SH-SY5Y (cell line): ENCODE data around the gene CRACDL.

Experiments
- GATA2 ChIP-seq: IDR thresholded peaks from 2 replicates; pipeline ENCODE4 v1.6.1; 2011; ENCODE audit warnings: mild to moderate bottlenecking, low read depth, low read length
- GATA3 ChIP-seq: IDR thresholded peaks from 2 replicates; pipeline ENCODE4 v1.6.1; 2011; ENCODE audit warnings: low read depth, mild to moderate bottlenecking, low read length, moderate library complexity

Gene CRACDL

GRCh38 chr2:98775146-98775986 is 160.7 kb downstream of the CRACDL start:
- TF ChIP-seq GATA2 (no peak), GATA3 (no peak)

- no peak for TF ChIP-seq GATA3
- no peak for TF ChIP-seq GATA2
These were observed 162.1 kb downstream of the CRACDL start for GRCh38 chr2:98773907-98774306.

- TF ChIP-seq GATA3 = no peak
These were observed 162.9 kb downstream of the CRACDL start for GRCh38 chr2:98773169-98773568.

- TF ChIP-seq GATA2 (no peak), GATA3 (no peak)
These were observed 163.5 kb downstream of the CRACDL start for GRCh38 chr2:98772536-98772935.

GRCh38 chr2:98771721-98772524 is 164.1 kb downstream of the CRACDL start:
- no peak for TF ChIP-seq GATA2
- TF ChIP-seq GATA3 = no peak

GRCh38 chr2:98771264-98771663 is 164.8 kb downstream of the CRACDL start:
- no peak for TF ChIP-seq GATA2
- no peak for TF ChIP-seq GATA3

GRCh38 chr2:98769784-98770183 is 166.2 kb downstream of the CRACDL start:
- TF ChIP-seq GATA3 (no peak), GATA2 (no peak)

- TF ChIP-seq GATA2 = no peak
These were observed 166.9 kb downstream of the CRACDL start for GRCh38 chr2:98769114-98769476.

- TF ChIP-seq GATA2 (no peak), GATA3 (no peak)
These were observed 167.5 kb downstream of the CRACDL start for GRCh38 chr2:98768384-98769113.

- TF ChIP-seq GATA2 (no peak), GATA3 (no peak)
These were observed 171.5 kb downstream of the CRACDL start for GRCh38 chr2:98764499-98764898.

GRCh38 chr2:98763209-98763951 is 172.6 kb downstream of the CRACDL start:
- TF ChIP-seq GATA2 = no peak
- no peak for TF ChIP-seq GATA3

- no peak for TF ChIP-seq GATA2
- TF ChIP-seq GATA3 = no peak
These were observed 174.1 kb downstream of the CRACDL start for GRCh38 chr2:98761909-98762308.

GRCh38 chr2:98761267-98761781 is 174.7 kb downstream of the CRACDL start:
- no peak for TF ChIP-seq GATA3
- TF ChIP-seq GATA2 = no peak

GRCh38 chr2:98759827-98760625 is 176.0 kb downstream of the CRACDL start:
- no peak for TF ChIP-seq GATA3
- TF ChIP-seq GATA2 = no peak
